Cardiac muscle cell (in vitro differentiated cells and primary cell): Measurements from ENCODE around the gene LRCH2. TPM values are rescaled to one million over a fixed set of nuclear protein-coding genes. Genes with fewer than 3 reads are reported as not detected.
"Not testable (repeated sequence)": the region's sequence is repeated elsewhere in the genome, so short reads cannot be mapped to it uniquely, and the experiment has no call there.

Experiments
- DNase-seq, 2 donors: peaks; one replicate each; pipeline versions ENCODE4 v3.0.0 to v3.0.0-alpha.2; 2010 to 2017; ENCODE audit warnings: low read depth in 1 of 2, low spot score in 1 of 2
- H3K27ac ChIP-seq: fragments of 200-600 bp; sonication (generic); 2 replicates; pipeline ENCODE4 v1.5.1; 2016
- H3K27me3 ChIP-seq: fragments of 200-600 bp; sonication (generic); 2 replicates; pipeline ENCODE4 v1.6.0; 2016; ENCODE audit warnings: control low read depth
- H3K36me3 ChIP-seq: fragments of 200-600 bp; sonication (generic); 2 replicates; pipeline ENCODE4 v1.5.1; 2016; ENCODE audit warnings: control low read depth
- H3K4me1 ChIP-seq: fragments of 200-600 bp; sonication (generic); 2 replicates; pipeline ENCODE4 v1.8.1; 2017; ENCODE audit warnings: low read depth, mild to moderate bottlenecking, mixed run types
- H3K4me3 ChIP-seq: fragments of 200-600 bp; sonication (generic); 2 replicates; pipeline ENCODE4 v1.5.1; 2016; ENCODE audit warnings: mild to moderate bottlenecking
- H3K9me3 ChIP-seq: fragments of 200-600 bp; sonication (generic); 2 replicates; pipeline ENCODE4 v1.5.1; 2017; ENCODE audit warnings: low read depth, mild to moderate bottlenecking, control low read depth
- polyA plus RNA-seq: library from polyadenylated mRNA; unstranded; fragments of >200 nt; fragmentation: Nextera tagmentation; extraction: Ambion mirVana; gene quantifications from 2 replicates; pipeline ENCODE4 v1.2.1, GENCODE V29; 2016
- total RNA-seq: library from RNA; depleted of rRNA; stranded (reverse); fragments of >200 nt; gene quantifications from 2 replicates; pipeline ENCODE4 v1.2.3, GENCODE V29; 2016
- TF ChIP-seq, protein P1 (sequence below): IDR thresholded peaks from 2 replicates; pipeline ENCODE4 v1.5.1; 2012; ENCODE audit warnings: low read depth, mild to moderate bottlenecking, low read length

LRCH2 gene
- total and polyA plus RNA-seq, 2 experiments from 2014 or later = 4.8 to 9.4 TPM

DNA sequence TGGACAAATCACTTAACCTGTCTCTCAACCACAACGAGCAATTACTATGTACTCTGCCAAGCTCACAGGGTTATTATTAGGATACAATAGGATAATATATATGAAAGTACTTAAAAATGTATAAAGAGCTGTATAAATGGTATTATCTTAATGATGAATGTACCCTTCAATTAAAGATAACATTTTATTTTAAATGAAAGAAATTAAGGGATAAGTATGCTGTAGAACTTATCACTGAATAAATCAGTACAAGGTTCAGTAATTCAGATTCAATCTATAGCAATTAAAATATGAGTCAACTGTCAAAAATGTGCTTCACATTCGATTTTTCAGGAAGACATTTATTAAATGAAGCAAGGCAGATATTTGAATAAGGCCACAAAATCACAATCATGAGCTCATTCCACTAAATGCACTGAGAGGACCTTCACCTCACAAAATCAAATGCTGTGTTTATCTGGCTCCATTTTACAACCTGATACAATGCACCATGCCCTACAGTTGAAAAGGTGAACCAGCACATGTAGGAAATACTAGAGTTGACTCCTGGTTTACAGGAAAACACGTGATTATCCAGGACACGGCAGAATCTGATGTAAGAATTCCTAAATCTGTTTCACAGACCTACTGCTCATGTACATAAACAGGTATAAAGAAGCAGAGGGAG, 4.4 kb downstream of the LRCH2 start:
- Histone ChIP-seq H3K36me3 (no peaks in the 10 kb centered on the region), H3K4me1 (peaks cover 3% of the 10 kb centered on the region), H3K9me3 (no peaks in the 10 kb centered on the region), H3K4me3 (no peak overlapping the region), H3K27ac (no peak overlapping the region), H3K27me3 (no peaks in the 10 kb centered on the region)
- TF ChIP-seq, protein P1, sequence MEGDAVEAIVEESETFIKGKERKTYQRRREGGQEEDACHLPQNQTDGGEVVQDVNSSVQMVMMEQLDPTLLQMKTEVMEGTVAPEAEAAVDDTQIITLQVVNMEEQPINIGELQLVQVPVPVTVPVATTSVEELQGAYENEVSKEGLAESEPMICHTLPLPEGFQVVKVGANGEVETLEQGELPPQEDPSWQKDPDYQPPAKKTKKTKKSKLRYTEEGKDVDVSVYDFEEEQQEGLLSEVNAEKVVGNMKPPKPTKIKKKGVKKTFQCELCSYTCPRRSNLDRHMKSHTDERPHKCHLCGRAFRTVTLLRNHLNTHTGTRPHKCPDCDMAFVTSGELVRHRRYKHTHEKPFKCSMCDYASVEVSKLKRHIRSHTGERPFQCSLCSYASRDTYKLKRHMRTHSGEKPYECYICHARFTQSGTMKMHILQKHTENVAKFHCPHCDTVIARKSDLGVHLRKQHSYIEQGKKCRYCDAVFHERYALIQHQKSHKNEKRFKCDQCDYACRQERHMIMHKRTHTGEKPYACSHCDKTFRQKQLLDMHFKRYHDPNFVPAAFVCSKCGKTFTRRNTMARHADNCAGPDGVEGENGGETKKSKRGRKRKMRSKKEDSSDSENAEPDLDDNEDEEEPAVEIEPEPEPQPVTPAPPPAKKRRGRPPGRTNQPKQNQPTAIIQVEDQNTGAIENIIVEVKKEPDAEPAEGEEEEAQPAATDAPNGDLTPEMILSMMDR = no peak
- no peak for DNase-seq

DNA sequence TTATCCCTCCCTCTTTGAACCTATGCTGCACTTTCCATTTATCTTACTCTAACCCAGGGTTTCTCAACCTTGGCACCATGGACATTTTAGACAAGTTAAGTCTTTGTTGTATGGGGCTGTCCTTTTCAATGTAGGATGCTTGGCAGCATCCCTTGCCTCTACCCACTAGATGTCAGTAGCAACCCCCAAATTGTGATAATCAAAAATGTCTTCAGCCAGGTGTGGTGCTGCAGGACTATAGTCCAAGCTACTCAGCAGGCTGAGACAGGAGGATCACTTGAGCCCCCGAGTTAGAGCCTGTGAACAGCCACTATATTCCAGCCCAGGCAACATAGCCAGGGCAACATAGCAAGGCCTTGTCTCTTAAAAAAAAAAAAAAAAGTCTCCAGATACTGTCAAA, 7.0 kb downstream of the LRCH2 start:
- Histone ChIP-seq H3K4me3 (no peak overlapping the region), H3K9me3 (no peaks in the 10 kb centered on the region), H3K27ac (no peak overlapping the region), H3K36me3 (no peaks in the 10 kb centered on the region), H3K4me1 (no peaks in the 10 kb centered on the region), H3K27me3 (no peaks in the 10 kb centered on the region)
- TF ChIP-seq, protein P1 = peak; percentile 34
- DNase-seq = peak; percentile 19 to 40

DNA sequence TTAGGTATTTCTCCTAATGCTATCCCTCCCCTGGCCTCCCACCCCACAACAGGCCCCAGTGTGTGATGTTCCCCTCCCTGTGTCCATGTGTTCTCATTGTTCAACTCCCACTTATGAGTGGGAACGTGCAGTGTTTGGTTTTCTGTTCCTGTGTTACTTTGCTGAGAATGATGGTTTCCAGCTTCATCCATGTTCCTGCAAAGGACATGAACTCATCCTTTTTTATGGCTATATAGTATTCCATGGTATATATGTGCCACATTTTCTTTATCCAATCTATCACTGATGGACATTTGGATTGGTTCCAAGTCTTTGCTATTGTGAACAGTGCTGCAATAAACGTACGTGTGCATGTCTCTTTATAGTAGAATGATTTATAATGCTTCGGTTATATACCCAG, 16.6 kb downstream of the LRCH2 start:
- H3K9me3 ChIP-seq, H3K36me3 ChIP-seq, DNase-seq, H3K27ac ChIP-seq, H3K4me1 ChIP-seq, H3K27me3 ChIP-seq, H3K4me3 ChIP-seq: not testable (repeated sequence)

DNA sequence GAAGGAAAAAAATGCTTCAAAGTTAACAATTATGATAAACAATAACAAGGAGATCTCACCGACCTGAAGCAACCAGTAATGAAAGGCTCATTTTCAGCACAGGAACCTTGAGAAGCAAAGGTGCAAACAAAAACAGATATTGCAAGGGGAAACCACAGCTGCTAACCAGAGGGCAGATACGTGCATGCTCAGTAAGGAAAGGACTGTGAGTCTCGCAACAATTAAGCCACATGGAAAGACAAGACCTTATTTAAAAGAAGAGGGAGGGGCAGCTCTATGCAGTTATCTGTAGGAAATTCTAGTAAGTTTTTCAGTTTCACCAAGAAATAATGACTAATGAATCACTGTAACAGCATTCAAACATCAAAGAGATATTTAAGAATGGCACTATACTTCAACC, 19.3 kb downstream of the LRCH2 start:
- TF ChIP-seq, protein P1 = no peak
- no peaks in the 10 kb centered on the region for H3K27me3 ChIP-seq
- no peaks in the 10 kb centered on the region for H3K36me3 ChIP-seq
- H3K27ac ChIP-seq = no peak overlapping the region
- H3K9me3 ChIP-seq = no peaks in the 10 kb centered on the region
- H3K4me1 ChIP-seq = peaks cover 3% of the 10 kb centered on the region
- no peak overlapping the region for H3K4me3 ChIP-seq
- no peak for DNase-seq

DNA sequence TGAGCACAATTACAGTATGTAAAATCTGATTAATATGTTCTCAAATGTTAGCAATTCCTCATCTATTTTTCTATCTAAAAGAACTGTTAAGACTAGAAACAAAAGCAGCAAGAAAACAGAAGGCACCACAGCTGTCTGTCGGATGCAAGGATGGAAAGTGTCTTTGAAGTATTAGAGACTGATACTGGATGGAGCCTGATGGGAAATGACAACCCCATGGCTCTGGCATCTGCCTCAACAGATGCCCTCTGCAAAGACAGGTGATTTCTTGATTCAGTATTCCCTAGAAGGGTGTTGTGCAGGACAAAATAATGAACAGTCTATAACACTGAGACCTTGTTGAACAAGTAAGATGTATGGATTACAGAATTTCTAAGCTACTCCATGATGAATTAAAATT, 19.7 kb downstream of the LRCH2 start:
- Histone ChIP-seq H3K4me3 (no peak overlapping the region), H3K9me3 (no peaks in the 10 kb centered on the region), H3K27ac (no peak overlapping the region), H3K27me3 (no peaks in the 10 kb centered on the region), H3K4me1 (no peaks in the 10 kb centered on the region), H3K36me3 (no peaks in the 10 kb centered on the region)
- TF ChIP-seq, protein P1 = no peak
- no peak for DNase-seq

DNA sequence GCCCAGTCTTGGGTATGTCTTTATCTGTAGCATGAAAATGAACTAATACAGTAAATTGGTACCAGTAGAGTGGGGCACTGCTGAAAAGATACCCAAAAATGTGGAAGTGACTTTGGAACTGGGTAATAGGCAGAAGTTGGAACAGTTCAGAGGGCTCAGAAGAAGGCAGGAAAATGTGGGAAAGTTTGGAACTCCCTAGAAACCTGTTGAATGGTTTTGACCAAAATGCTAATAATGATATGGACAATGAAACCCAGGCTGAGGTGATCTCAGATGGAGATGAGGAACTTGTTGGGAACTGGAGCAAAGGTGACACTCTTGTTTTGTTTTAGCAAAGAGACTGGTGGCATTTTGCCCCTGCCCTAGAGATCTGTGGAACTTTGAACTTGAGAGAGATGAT, 24.3 kb downstream of the LRCH2 start:
- not testable (repeated sequence) for DNase-seq, H3K9me3 ChIP-seq, H3K27me3 ChIP-seq, H3K4me3 ChIP-seq, H3K27ac ChIP-seq, H3K36me3 ChIP-seq, H3K4me1 ChIP-seq
